ENCODE measurements around the gene TUBA3C.

The TUBA3C gene

GRCh38 chr13:19161308-19161707 lies 20.3 kb downstream of the TUBA3C start:
- DNase-seq: no peak

DNA sequence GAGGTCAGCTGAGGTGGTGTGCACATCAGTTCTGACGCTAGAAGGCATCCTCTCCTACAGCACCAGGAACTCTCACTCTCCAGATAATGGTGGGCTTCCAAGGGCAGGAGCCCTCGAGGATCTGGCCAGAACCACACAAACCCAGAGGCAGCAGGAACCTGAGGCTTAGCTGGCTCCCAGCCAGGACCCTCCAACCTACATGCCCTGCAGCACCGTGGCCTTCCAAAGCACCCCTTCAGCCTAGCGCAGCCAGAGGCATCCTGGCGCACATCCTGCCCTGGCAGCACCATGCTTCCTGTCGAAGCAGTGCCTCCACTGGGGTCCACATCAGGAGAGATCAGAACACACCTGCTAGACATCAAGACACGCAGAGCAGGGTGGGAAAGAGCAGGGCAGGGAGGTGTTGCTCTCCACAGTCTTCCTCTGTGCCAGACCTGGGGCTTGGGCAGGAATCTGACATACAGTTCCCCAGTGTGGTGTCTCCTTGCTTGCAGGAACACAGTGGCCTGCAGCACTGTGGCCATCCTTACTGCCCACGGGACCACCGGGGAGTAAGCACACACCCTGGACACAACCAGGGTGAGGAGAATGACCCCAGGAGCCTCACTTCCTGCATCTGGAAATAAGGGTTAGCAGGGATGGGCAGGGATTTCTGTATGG lies 21.7 kb downstream of the TUBA3C start:
- DNase-seq: no peak

DNA sequence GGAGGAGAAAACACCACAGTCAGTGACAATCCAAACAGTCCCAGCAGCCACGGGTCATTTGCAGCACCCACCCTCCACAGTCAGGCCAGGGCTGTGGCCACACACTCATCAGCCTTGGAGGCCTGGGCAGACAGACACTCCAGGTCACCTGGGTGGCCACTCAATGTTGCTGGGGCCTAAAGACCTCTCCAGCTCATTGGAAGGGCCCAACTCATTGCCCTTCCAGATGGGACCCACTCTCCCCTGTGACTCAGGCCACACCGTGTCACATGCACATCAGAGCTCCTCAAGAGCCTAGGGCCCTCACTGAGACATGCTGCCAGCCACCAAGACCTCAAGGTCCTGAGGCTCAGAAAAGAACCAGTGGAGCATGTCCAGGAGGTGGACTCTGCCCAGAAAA lies 22.4 kb downstream of the TUBA3C start:
- DNase-seq: no peak

- no peak for DNase-seq
Observed at GRCh38 chr13:19158526-19159174, 23.0 kb downstream of the TUBA3C start.

GRCh38 chr13:19158006-19158405 lies 23.6 kb downstream of the TUBA3C start:
- DNase-seq: no peak

DNA sequence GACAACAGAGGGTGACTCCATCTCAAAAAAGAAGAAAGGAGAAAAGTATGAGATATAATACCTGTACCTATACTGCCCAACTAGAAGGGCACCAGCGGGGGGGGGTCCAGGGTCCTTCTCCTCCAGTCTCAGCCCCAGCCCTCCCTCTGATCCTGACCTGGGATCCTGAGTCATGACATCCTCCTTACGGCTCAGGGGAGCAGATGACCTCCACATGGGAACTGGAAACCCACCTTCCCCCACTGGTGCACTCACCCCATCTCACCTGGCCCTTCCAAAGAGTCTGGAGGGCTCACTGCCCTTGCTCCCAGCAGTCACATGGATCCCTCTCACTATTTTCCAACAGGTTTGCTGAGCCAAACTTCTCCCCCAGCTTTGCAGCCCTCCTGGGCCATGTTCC lies 24.2 kb downstream of the TUBA3C start:
- DNase-seq: no peak

DNA sequence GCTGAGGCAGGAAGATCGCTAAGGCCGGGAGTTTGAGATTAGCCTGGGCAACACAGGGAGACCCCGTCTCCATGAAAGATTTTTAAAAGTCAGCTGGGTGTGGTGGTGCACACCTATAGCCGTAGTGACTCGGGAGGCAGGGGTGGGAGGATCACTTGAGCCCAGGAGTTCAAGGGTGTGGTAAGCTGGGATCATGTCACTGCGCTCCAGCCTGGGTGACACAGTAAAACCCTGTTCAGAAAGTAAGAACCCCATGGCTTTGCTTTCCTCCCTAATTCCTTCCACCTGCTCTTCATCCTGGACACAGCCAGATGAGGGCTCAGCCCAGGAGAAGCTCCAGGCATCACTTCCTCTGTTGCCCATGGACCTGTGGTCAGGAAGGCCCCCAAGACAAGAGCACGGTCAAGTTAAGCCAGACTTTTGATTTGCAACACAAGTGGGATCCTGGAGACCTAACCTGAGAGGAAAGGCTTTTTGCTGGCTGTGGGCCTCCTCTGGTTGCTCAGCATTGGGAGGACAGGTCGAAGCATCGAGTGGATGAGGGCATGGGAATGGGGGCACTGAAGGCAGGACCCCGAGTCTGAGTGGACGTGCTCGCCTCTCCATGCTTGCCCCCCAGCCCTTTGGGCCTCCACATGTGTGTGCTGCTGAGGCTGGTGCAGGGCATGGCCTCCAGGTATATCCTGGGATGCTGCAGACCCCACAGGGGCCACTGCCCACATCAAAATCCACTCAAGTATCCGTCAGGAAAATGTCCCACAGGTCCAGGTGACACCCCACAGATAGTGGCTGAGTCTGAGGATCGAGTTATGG lies 25.4 kb downstream of the TUBA3C start:
- DNase-seq: no peak

GRCh38 chr13:19155321-19155861 lies 26.2 kb downstream of the TUBA3C start:
- no peak for DNase-seq

- DNase-seq: no peak
Observed at GRCh38 chr13:19154843-19155242, 26.8 kb downstream of the TUBA3C start.

GRCh38 chr13:19153782-19154450 lies 27.7 kb downstream of the TUBA3C start:
- peak in 1 of 4 experiments; percentile 10 for DNase-seq

DNA sequence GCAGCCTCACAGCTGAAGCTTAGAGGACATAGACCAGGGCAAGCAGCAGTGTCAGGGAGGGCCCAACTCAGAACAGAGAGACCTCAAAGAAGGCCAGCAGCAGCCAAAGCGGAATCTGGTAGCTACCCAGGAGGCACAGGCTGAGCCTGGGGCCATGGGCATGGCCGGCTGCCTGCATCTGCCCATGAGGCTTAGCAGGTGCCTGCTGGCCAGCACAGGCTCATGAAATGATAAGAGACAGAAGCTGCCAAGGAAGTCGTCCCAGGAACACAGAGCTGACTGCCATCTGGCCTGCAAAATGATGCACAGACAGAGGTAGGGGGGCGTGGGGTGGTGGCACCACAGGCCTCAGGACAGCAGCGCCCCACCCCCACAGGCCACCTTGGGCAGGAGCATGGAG lies 29.2 kb downstream of the TUBA3C start:
- DNase-seq: no peak

GRCh38 chr13:19151581-19152263 lies 29.9 kb downstream of the TUBA3C start:
- no peak for DNase-seq

DNA sequence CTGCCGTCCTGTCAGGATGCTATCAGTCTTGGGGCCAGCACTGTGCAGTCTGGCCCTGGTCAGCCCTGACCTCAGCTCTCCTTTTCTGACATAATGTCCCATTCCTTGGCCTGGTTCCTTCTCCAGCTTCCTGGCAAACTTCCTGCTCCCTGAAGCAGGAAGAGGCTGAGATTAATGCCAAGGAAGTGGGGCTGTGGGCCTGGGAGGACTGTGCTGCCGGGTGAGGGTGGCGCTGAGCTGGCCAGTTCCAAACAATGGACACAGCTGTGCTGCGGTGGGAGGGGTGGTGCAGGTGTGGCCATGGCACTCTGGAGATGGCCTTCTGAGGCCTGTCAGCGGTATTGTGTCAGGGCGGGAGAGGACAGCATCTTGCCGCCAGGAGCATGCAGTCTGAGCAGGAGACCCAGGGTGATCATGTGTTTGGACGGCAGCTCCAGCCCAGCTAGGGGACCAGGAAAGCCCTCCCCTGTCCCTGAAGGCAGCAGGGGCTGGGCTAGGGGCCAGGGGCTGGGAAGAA lies 30.9 kb downstream of the TUBA3C start:
- DNase-seq: no peak

DNA sequence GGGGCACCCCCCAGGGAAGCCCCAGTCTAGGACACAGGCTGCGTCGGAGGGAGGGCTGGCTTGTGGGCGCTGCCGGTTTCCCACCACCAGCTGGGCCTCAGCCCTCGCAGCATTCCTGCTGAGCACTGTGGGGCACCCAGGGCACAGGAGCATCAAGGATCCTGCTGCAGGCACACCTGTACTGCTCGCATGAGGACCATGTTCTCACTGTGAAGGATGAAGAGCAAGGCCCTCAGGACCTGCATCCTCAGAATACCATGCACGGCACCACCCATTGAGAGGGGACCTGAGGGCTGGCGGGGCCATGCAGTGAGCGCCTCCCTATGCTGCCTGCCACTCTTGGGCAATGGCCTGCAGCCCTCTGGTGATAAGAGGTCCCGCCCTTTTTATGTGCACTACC lies 31.4 kb downstream of the TUBA3C start:
- no peak for DNase-seq

DNA sequence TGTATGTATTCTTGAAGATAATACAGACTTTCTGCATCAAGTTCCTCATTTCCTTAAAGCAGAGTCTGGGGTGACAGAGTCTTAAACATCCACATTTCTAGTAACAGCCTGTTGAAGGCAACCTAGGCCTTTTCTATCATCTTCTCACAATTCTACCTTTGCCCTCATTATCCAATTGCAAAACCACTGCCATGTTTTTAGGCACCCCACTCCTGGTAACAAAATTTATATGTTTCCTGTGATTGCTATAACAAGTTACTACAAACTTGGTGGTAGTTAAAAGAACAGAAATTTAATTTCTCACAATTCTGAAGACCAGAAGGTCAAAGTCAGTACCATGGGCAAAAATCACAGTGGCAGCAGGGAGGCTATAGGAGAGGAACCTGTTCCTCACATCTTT lies 33.1 kb downstream of the TUBA3C start:
- no peak for DNase-seq
